HCT116 (cell line): ENCODE measurements around the gene TMEM132D. TPM values are rescaled to one million over a fixed set of nuclear protein-coding genes. Genes with fewer than 3 reads are reported as not detected.

Experiments used
- ATAC-seq: fragments of 200-7000 bp; cut with Tn5 transposase; 2 replicates; pipeline ENCODE4 v1.9.1; 2020; ENCODE audit warnings: mild to moderate bottlenecking, moderate library complexity
- BruUV-seq: library from RNA; stranded (reverse); fragments of 400-500 nt; replicated peaks from 2 replicates; lab custom pipeline; 2021; lab: Mats Ljungman, UMichigan
- CTCF ChIA-PET: fragments of 300-600 bp; sonication (Branson Sonifier 250); formaldehyde crosslinking; loops from one replicate; lab custom pipeline; 2021; ENCODE audit warnings: antibody characterized with exemption; lab: Charles Lee
- POLR2A ChIA-PET: fragments of 300-600, 350-600 bp; sonication (Branson Sonifier 250); formaldehyde crosslinking; loops from one replicate; lab custom pipeline; 2021; ENCODE audit warnings: antibody characterized with exemption; lab: Charles Lee
- RAD21 ChIA-PET, 2 experiments: fragments of 300-600 bp; sonication (Branson Sonifier 250); formaldehyde crosslinking; loops; one replicate each; lab custom pipeline; 2023; ENCODE audit warnings: low total read pairs in 2 of 2; ENCODE audit not compliant: uncharacterized antibody in 2 of 2, unreplicated experiment in 2 of 2, low non-redundant PET in 1 of 2; lab: Charles Lee
- DNase-seq: peaks from one replicate; pipeline ENCODE4 v3.0.0-alpha.2; 2010; ENCODE audit warnings: low read depth, low spot score
- H2AFZ ChIP-seq: fragments of 200-600 bp; shearing (Covaris generic), sonication (generic); 2 replicates; pipeline ENCODE4 v1.6.1; 2017; ENCODE audit warnings: low read depth, mixed run types, mixed read lengths, antibody characterized with exemption, low read length; ENCODE audit not compliant: poor library complexity, severe bottlenecking
- H3K27ac ChIP-seq: 2 replicates; pipeline ENCODE4 v1.5.1; 2012; ENCODE audit warnings: low read depth, low read length
- H3K27me3 ChIP-seq: fragments of 200-600 bp; sonication (generic); 2 replicates; pipeline ENCODE4 v1.6.1; 2016; ENCODE audit warnings: mixed run types, low read length, mixed read lengths; ENCODE audit not compliant: insufficient read depth
- H3K36me3 ChIP-seq, 2 experiments: fragments of 200-500 bp in 1 of 2; fragments of 200-600 bp in 1 of 2; sonication (Bioruptor generic) in 1 of 2; sonication (generic) in 1 of 2; 2 replicates each; pipeline versions ENCODE4 v1.5.1 to v1.6.1; 2014 to 2016; ENCODE audit warnings: low read length in 2 of 2, inconsistent platforms in 1 of 2, mixed read lengths in 1 of 2, mixed run types in 1 of 2; ENCODE audit not compliant: insufficient read depth in 2 of 2, control insufficient read depth in 1 of 2
- H3K4me1 ChIP-seq, 2 experiments: fragments of 200-600 bp in 1 of 2; sonication (generic) in 1 of 2; 2 replicates each; pipeline versions ENCODE4 v1.5.1 to v1.6.1; 2012 to 2017; ENCODE audit warnings: low read length in 2 of 2, inconsistent platforms in 1 of 2, mild to moderate bottlenecking in 1 of 2, mixed read lengths in 1 of 2, mixed run types in 1 of 2, moderate library complexity in 1 of 2; ENCODE audit not compliant: insufficient read depth in 2 of 2, control insufficient read depth in 1 of 2
- H3K4me2 ChIP-seq: fragments of 200-600 bp; sonication (generic); 2 replicates; pipeline ENCODE4 v1.6.1; 2017; ENCODE audit warnings: mixed run types, low read length, mixed read lengths
- H3K4me3 ChIP-seq, 2 experiments: fragments of 200-600 bp in 1 of 2; sonication (generic) in 1 of 2; replicated peaks in 1 of 2; 2 replicates each; pipeline ENCODE4 v1.5.1; 2011 to 2016; ENCODE audit warnings: low read length in 2 of 2, control low read depth in 1 of 2, low read depth in 1 of 2, mild to moderate bottlenecking in 1 of 2, mixed read lengths in 1 of 2, mixed run types in 1 of 2
- H3K79me2 ChIP-seq: fragments of 200-600 bp; sonication (generic); 2 replicates; pipeline ENCODE4 v1.6.1; 2017; ENCODE audit warnings: mild to moderate bottlenecking, mixed run types, low read length, moderate library complexity, mixed read lengths; ENCODE audit not compliant: insufficient read depth
- H3K9ac ChIP-seq: fragments of 200-600 bp; sonication (generic); 2 replicates; pipeline ENCODE4 v1.6.1; 2016; ENCODE audit warnings: low read length, mixed read lengths
- H3K9me2 ChIP-seq: fragments of 200-600 bp; sonication (generic), shearing (Covaris generic); 2 replicates; pipeline ENCODE4 v1.6.1; 2017; ENCODE audit warnings: mixed run types, mild to moderate bottlenecking, moderate library complexity; ENCODE audit not compliant: insufficient read depth
- H3K9me3 ChIP-seq, 2 experiments: fragments of 200-500 bp in 1 of 2; fragments of 200-600 bp in 1 of 2; sonication (Bioruptor generic) in 1 of 2; sonication (generic) in 1 of 2; 2 replicates each; pipeline ENCODE4 v1.6.1; 2014 to 2017; ENCODE audit warnings: low read length in 2 of 2, mixed read lengths in 2 of 2, inconsistent platforms in 1 of 2, low read depth in 1 of 2, mild to moderate bottlenecking in 1 of 2, mixed run types in 1 of 2, moderate library complexity in 1 of 2; ENCODE audit not compliant: control insufficient read depth in 1 of 2, insufficient read depth in 1 of 2
- H4K20me1 ChIP-seq: fragments of 200-600 bp; sonication (generic), shearing (Covaris generic); 2 replicates; pipeline ENCODE4 v1.6.1; 2017; ENCODE audit warnings: mixed run types, mild to moderate bottlenecking, moderate library complexity; ENCODE audit not compliant: insufficient read depth
- CBX3 ChIP-seq: IDR thresholded peaks from 2 replicates; pipeline ENCODE4 v1.6.1; 2012; ENCODE audit warnings: low read depth
- EZH2 ChIP-seq: fragments of 200-600 bp; sonication (generic); IDR thresholded peaks from 2 replicates; pipeline ENCODE4 v1.6.1; 2017; ENCODE audit warnings: antibody characterized with exemption, mixed run types
- EZH2phosphoT487 ChIP-seq: fragments of 200-600 bp; IDR thresholded peaks from 2 replicates; pipeline ENCODE4 v1.6.1; 2018; ENCODE audit warnings: antibody characterized with exemption, borderline replicate concordance
- FOSL1 ChIP-seq: IDR thresholded peaks from 2 replicates; pipeline ENCODE4 v1.6.1; 2012; ENCODE audit warnings: low read depth
- JUND ChIP-seq: IDR thresholded peaks from 2 replicates; pipeline ENCODE4 v1.6.1; 2012
- POLR2A ChIP-seq: IDR thresholded peaks from 2 replicates; pipeline ENCODE4 v1.7.0; 2011; ENCODE audit warnings: borderline replicate concordance; ENCODE audit not compliant: insufficient read depth, insufficient read length; ENCODE audit errors: extremely low read depth
- POLR2AphosphoS5 ChIP-seq: IDR thresholded peaks from 2 replicates; pipeline ENCODE4 v1.6.1; 2011; ENCODE audit warnings: mild to moderate bottlenecking, low read depth, low read length, moderate library complexity
- SIN3A ChIP-seq: IDR thresholded peaks from 2 replicates; pipeline ENCODE4 v1.6.1; 2012; ENCODE audit warnings: low read depth
- SP1 ChIP-seq: IDR thresholded peaks from 2 replicates; pipeline ENCODE4 v1.6.1; 2012; ENCODE audit warnings: low read depth
- SRF ChIP-seq: IDR thresholded peaks from 2 replicates; pipeline ENCODE4 v1.6.1; 2012; ENCODE audit warnings: low read depth
- YY1 ChIP-seq: IDR thresholded peaks from 2 replicates; pipeline ENCODE4 v1.6.1; 2011; ENCODE audit warnings: low read length, low read depth, moderate library complexity, mild to moderate bottlenecking; ENCODE audit not compliant: insufficient replicate concordance; ENCODE audit errors: extremely low read depth
- ZBTB33 ChIP-seq: IDR thresholded peaks from 2 replicates; pipeline ENCODE4 v1.6.1; 2011; ENCODE audit warnings: mild to moderate bottlenecking, low read length, moderate library complexity; ENCODE audit not compliant: insufficient replicate concordance; ENCODE audit errors: extremely low read depth
- ZFX ChIP-seq: fragments of 450-650 bp; IDR thresholded peaks from 2 replicates; pipeline ENCODE4 v1.6.1; 2017
- ZNF274 ChIP-seq: fragments of 200-500 bp; sonication (Bioruptor generic); IDR thresholded peaks from 2 replicates; pipeline ENCODE4 v1.6.1; 2014; ENCODE audit warnings: mild to moderate bottlenecking, low read depth, low read length, inconsistent platforms
- intact Hi-C: fragments of 100-400 bp; cut with micrococcal nuclease; formaldehyde crosslinking; loops from 2 replicates; pipeline ENCODE4 v1.10.0; 2022
- total RNA-seq: library from RNA; stranded (reverse); gene quantifications from one replicate; pipeline ENCODE4 v1.2.1, GENCODE V29; 2021; ENCODE audit not compliant: unreplicated experiment
- TF ChIP-seq, protein P1 (sequence below): IDR thresholded peaks from 2 replicates; pipeline ENCODE4 v1.6.1; 2012
- TF ChIP-seq, protein P2 (sequence below), 3 experiments: fragments of 200-600 bp in 1 of 3; sonication (generic) in 1 of 3; IDR thresholded peaks in 2 of 3; conservative IDR thresholded peaks in 1 of 3; 2 replicates each; pipeline ENCODE4 v1.5.1; 2012 to 2017; ENCODE audit warnings: low read depth in 2 of 3, low read length in 2 of 3, antibody characterized with exemption in 1 of 3, borderline replicate concordance in 1 of 3, control low read depth in 1 of 3, mild to moderate bottlenecking in 1 of 3, mixed read lengths in 1 of 3, mixed run types in 1 of 3, moderate library complexity in 1 of 3; ENCODE audit not compliant: insufficient read depth in 1 of 3

TMEM132D gene
- total RNA-seq, 1 experiment from 2014 or later: not detected

GRCh38 chr12:129269756-129270495, 633.9 kb downstream of the TMEM132D start (continued):
- TF ChIP-seq SRF: no peak
- TF ChIP-seq FOSL1: no peak
- no peak for TF ChIP-seq YY1
- TF ChIP-seq ZNF274: no peak
- no peak for TF ChIP-seq JUND
- no peak for TF ChIP-seq ZFX
- TF ChIP-seq, protein P1, sequence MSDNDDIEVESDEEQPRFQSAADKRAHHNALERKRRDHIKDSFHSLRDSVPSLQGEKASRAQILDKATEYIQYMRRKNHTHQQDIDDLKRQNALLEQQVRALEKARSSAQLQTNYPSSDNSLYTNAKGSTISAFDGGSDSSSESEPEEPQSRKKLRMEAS: no peak

GRCh38 chr12:129258781-129259318, 645.0 kb downstream of the TMEM132D start:
- Histone ChIP-seq H3K9me3 (peaks cover 0 to 8% of the 10 kb centered on the region in 2 experiments; a peak in 2 of 4 replicates), H3K27me3 (no peaks in the 10 kb centered on the region), H4K20me1 (no peaks in the 10 kb centered on the region), H3K9me2 (no peaks in the 10 kb centered on the region), H3K9ac (no peak overlapping the region), H3K36me3 (no peaks in the 10 kb centered on the region), H3K79me2 (no peaks in the 10 kb centered on the region), H3K4me3 (no peak overlapping the region), H3K4me1 (no peaks in the 10 kb centered on the region), H2AFZ (no peak overlapping the region), H3K27ac (no peak overlapping the region), H3K4me2 (no peak overlapping the region)
- intact Hi-C loops: no loop called here
- ChIA-PET RAD21 (no interaction called here), CTCF (no interaction called here), POLR2A (no interaction called here)
- no TSS peak for BruUV-seq
- no peak for ATAC-seq
- TF ChIP-seq EZH2 (no peak), POLR2A (no peak), CBX3 (no peak), SIN3A (no peak), SP1 (no peak), EZH2phosphoT487 (no peak), POLR2AphosphoS5 (no peak), SRF (no peak), ZBTB33 (no peak), YY1 (no peak), ZNF274 (no peak)
- TF ChIP-seq, protein P2, sequence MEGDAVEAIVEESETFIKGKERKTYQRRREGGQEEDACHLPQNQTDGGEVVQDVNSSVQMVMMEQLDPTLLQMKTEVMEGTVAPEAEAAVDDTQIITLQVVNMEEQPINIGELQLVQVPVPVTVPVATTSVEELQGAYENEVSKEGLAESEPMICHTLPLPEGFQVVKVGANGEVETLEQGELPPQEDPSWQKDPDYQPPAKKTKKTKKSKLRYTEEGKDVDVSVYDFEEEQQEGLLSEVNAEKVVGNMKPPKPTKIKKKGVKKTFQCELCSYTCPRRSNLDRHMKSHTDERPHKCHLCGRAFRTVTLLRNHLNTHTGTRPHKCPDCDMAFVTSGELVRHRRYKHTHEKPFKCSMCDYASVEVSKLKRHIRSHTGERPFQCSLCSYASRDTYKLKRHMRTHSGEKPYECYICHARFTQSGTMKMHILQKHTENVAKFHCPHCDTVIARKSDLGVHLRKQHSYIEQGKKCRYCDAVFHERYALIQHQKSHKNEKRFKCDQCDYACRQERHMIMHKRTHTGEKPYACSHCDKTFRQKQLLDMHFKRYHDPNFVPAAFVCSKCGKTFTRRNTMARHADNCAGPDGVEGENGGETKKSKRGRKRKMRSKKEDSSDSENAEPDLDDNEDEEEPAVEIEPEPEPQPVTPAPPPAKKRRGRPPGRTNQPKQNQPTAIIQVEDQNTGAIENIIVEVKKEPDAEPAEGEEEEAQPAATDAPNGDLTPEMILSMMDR (IDR thresholded peaks at IDR 0.05 in 2 of 3, conservative IDR thresholded peaks at IDR 0.05 in 1 of 3; ENCODE audit: borderline replicate concordance in 1 of 3, insufficient read depth in 1 of 3, low read depth in 2 of 3, low read length in 2 of 3): no peak
- TF ChIP-seq, protein P1: no peak
- TF ChIP-seq, all 23 proteins: peak for 0
- DNase-seq: no peak
